HEK293 (cell line): Measurements from ENCODE around the gene PRRC2B.

Experiments
- FEZF1 ChIP-seq: fragments of 450-650 bp; formaldehyde crosslinking; IDR thresholded peaks from 2 replicates; pipeline ENCODE4 v1.5.1; 2016; ENCODE audit warnings: missing biosample characterization, missing genetic modification characterization
- GLIS1 ChIP-seq: fragments of 450-650 bp; formaldehyde crosslinking; IDR thresholded peaks from 2 replicates; pipeline ENCODE4 v1.5.1; 2016; ENCODE audit warnings: missing biosample characterization, missing genetic modification characterization
- OSR2 ChIP-seq: fragments of 450-650 bp; formaldehyde crosslinking; IDR thresholded peaks from 2 replicates; pipeline ENCODE4 v1.5.1; 2016; ENCODE audit warnings: missing biosample characterization, missing genetic modification characterization
- SP2 ChIP-seq: fragments of 450-650 bp; formaldehyde crosslinking; IDR thresholded peaks from 2 replicates; pipeline ENCODE4 v1.5.1; 2016; ENCODE audit warnings: missing biosample characterization, missing genetic modification characterization
- SP7 ChIP-seq: fragments of 450-650 bp; formaldehyde crosslinking; IDR thresholded peaks from 2 replicates; pipeline ENCODE4 v1.5.1; 2016; ENCODE audit warnings: missing biosample characterization, missing genetic modification characterization
- WT1 ChIP-seq: fragments of 450-650 bp; formaldehyde crosslinking; IDR thresholded peaks from 2 replicates; pipeline ENCODE4 v1.5.1; 2016; ENCODE audit warnings: missing biosample characterization, missing genetic modification characterization
- ZBTB17 ChIP-seq: fragments of 450-650 bp; formaldehyde crosslinking; IDR thresholded peaks from 2 replicates; pipeline ENCODE4 v1.5.1; 2016; ENCODE audit warnings: missing biosample characterization, missing genetic modification characterization
- ZBTB20 ChIP-seq: fragments of 450-650 bp; formaldehyde crosslinking; IDR thresholded peaks from 2 replicates; pipeline ENCODE4 v1.5.1; 2016; ENCODE audit warnings: missing biosample characterization, missing genetic modification characterization
- ZBTB48 ChIP-seq: fragments of 450-650 bp; formaldehyde crosslinking; IDR thresholded peaks from 2 replicates; pipeline ENCODE4 v1.5.1; 2016; ENCODE audit warnings: missing biosample characterization, missing genetic modification characterization
- ZBTB8A ChIP-seq: fragments of 450-650 bp; formaldehyde crosslinking; IDR thresholded peaks from 2 replicates; pipeline ENCODE4 v1.5.1; 2016; ENCODE audit warnings: missing biosample characterization, missing genetic modification characterization
- ZEB2 ChIP-seq: fragments of 450-650 bp; formaldehyde crosslinking; IDR thresholded peaks from 2 replicates; pipeline ENCODE4 v1.5.1; 2016; ENCODE audit warnings: missing biosample characterization, missing genetic modification characterization
- ZFP69B ChIP-seq: fragments of 450-650 bp; formaldehyde crosslinking; IDR thresholded peaks from 2 replicates; pipeline ENCODE4 v1.5.1; 2016; ENCODE audit warnings: missing biosample characterization, missing genetic modification characterization
- ZIC2 ChIP-seq: fragments of 450-650 bp; formaldehyde crosslinking; IDR thresholded peaks from 2 replicates; pipeline ENCODE4 v1.5.1; 2016; ENCODE audit warnings: missing biosample characterization, missing genetic modification characterization
- ZNF174 ChIP-seq: fragments of 450-650 bp; formaldehyde crosslinking; IDR thresholded peaks from 2 replicates; pipeline ENCODE4 v1.5.0; 2017; ENCODE audit warnings: missing biosample characterization, mild to moderate bottlenecking, missing genetic modification characterization
- ZNF24 ChIP-seq: fragments of 450-650 bp; formaldehyde crosslinking; IDR thresholded peaks from 2 replicates; pipeline ENCODE4 v1.5.1; 2016; ENCODE audit warnings: missing biosample characterization, missing genetic modification characterization
- ZNF394 ChIP-seq: fragments of 450-650 bp; formaldehyde crosslinking; IDR thresholded peaks from 2 replicates; pipeline ENCODE4 v1.5.1; 2016; ENCODE audit warnings: missing biosample characterization, missing genetic modification characterization, mild to moderate bottlenecking, moderate library complexity, borderline replicate concordance
- ZNF530 ChIP-seq: fragments of 450-650 bp; formaldehyde crosslinking; IDR thresholded peaks from 2 replicates; pipeline ENCODE4 v1.5.1; 2016; ENCODE audit warnings: low read depth, missing biosample characterization, missing genetic modification characterization
- ZNF600 ChIP-seq: fragments of 450-650 bp; formaldehyde crosslinking; IDR thresholded peaks from 2 replicates; pipeline ENCODE4 v1.5.1; 2016; ENCODE audit warnings: missing biosample characterization, missing genetic modification characterization
- ZNF629 ChIP-seq: fragments of 450-650 bp; formaldehyde crosslinking; IDR thresholded peaks from 2 replicates; pipeline ENCODE4 v1.5.1; 2017; ENCODE audit warnings: missing biosample characterization, missing genetic modification characterization
- ZNF670 ChIP-seq: fragments of 450-650 bp; formaldehyde crosslinking; IDR thresholded peaks from 2 replicates; pipeline ENCODE4 v1.5.1; 2016; ENCODE audit warnings: missing biosample characterization, missing genetic modification characterization, low read depth
- TF ChIP-seq, protein P1 (sequence below): fragments of 450-650 bp; formaldehyde crosslinking; IDR thresholded peaks from 2 replicates; pipeline ENCODE4 v1.5.1; 2016; ENCODE audit warnings: missing biosample characterization, missing genetic modification characterization
- TF ChIP-seq, protein P2 (sequence below): fragments of 450-650 bp; formaldehyde crosslinking; IDR thresholded peaks from 2 replicates; pipeline ENCODE4 v1.5.1; 2017; ENCODE audit warnings: missing biosample characterization, missing genetic modification characterization
- TF ChIP-seq, protein P3 (sequence below): fragments of 450-650 bp; formaldehyde crosslinking; IDR thresholded peaks from 2 replicates; pipeline ENCODE4 v1.5.1; 2016; ENCODE audit warnings: missing biosample characterization, missing genetic modification characterization
- TF ChIP-seq, protein P4 (sequence below): fragments of 450-650 bp; formaldehyde crosslinking; IDR thresholded peaks from 2 replicates; pipeline ENCODE4 v1.5.1; 2016; ENCODE audit warnings: missing biosample characterization, missing genetic modification characterization, borderline replicate concordance
- TF ChIP-seq, protein P5 (sequence below): fragments of 450-650 bp; formaldehyde crosslinking; IDR thresholded peaks from 2 replicates; pipeline ENCODE4 v1.5.1; 2016; ENCODE audit warnings: missing biosample characterization, missing genetic modification characterization
- TF ChIP-seq, protein P6 (sequence below): fragments of 450-650 bp; formaldehyde crosslinking; IDR thresholded peaks from 2 replicates; pipeline ENCODE4 v1.5.1; 2017; ENCODE audit warnings: missing biosample characterization, missing genetic modification characterization

PRRC2B gene

DNA sequence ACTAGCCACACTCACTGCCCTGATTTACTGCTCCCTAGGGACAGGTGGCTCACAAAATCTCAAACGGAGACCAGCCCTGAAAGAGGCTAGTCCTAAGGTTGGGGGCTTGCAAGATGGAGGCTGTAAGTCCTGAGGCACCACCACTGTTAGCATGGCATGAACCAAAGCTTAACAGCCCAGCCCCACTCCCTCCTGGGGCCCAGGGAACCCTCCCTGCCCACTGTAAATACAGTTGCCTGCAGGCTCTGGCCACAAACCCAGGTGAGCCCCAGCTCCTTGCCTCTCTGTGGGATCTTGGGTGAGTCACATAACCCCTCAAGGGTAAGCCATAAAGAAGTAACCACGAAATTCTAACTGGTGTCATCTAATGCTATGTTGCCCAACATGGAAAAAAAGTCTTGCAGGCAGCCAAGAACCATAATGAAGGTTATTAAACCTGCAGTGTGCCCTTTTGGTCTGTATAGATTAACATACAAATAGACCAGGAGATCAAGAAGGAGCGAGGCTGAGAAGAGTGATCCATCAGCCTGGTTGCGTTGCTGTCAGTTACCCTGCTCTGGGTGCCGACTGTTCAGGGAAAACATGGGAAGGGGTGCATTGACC is 107.2 kb downstream of the PRRC2B start (continued):
- TF ChIP-seq, protein P1, sequence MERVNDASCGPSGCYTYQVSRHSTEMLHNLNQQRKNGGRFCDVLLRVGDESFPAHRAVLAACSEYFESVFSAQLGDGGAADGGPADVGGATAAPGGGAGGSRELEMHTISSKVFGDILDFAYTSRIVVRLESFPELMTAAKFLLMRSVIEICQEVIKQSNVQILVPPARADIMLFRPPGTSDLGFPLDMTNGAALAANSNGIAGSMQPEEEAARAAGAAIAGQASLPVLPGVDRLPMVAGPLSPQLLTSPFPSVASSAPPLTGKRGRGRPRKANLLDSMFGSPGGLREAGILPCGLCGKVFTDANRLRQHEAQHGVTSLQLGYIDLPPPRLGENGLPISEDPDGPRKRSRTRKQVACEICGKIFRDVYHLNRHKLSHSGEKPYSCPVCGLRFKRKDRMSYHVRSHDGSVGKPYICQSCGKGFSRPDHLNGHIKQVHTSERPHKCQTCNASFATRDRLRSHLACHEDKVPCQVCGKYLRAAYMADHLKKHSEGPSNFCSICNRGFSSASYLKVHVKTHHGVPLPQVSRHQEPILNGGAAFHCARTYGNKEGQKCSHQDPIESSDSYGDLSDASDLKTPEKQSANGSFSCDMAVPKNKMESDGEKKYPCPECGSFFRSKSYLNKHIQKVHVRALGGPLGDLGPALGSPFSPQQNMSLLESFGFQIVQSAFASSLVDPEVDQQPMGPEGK (tag by site-specific recombination): peak; percentile 75
- TF ChIP-seq SP7 (tag by site-specific recombination) (peak; percentile 86), FEZF1 (tag by site-specific recombination) (peak; percentile 50), ZNF670 (tag by site-specific recombination) (no peak), OSR2 (tag by site-specific recombination) (peak; percentile 41; the same call in 1 of the 2 replicates), ZBTB8A (0 out of 2 replicates have a peak, but pooled peaks have one; percentile 21), ZNF174 (tag by site-specific recombination) (no peak), ZNF530 (tag by site-specific recombination) (no peak), ZBTB17 (tag by site-specific recombination) (peak; percentile 60), WT1 (tag by site-specific recombination) (peak; percentile 66), ZIC2 (tag by site-specific recombination) (peak; percentile 88), ZBTB20 (tag by site-specific recombination) (peak; percentile 75), ZNF629 (peak; percentile 64), ZNF24 (tag by site-specific recombination) (peak; percentile 47; the same call in 1 of the 2 replicates), ZFP69B (tag by site-specific recombination) (peak; percentile 40; the same call in 1 of the 2 replicates), SP2 (tag by site-specific recombination) (0 out of 2 replicates have a peak, but pooled peaks have one; percentile 9), ZBTB48 (tag by site-specific recombination) (peak; percentile 84), ZEB2 (tag by site-specific recombination) (peak; percentile 57), ZNF600 (tag by site-specific recombination) (peak; percentile 80), ZNF394 (tag by site-specific recombination) (peak; percentile 11; the same call in 1 of the 2 replicates), GLIS1 (peak; percentile 70)
- TF ChIP-seq, protein P2, sequence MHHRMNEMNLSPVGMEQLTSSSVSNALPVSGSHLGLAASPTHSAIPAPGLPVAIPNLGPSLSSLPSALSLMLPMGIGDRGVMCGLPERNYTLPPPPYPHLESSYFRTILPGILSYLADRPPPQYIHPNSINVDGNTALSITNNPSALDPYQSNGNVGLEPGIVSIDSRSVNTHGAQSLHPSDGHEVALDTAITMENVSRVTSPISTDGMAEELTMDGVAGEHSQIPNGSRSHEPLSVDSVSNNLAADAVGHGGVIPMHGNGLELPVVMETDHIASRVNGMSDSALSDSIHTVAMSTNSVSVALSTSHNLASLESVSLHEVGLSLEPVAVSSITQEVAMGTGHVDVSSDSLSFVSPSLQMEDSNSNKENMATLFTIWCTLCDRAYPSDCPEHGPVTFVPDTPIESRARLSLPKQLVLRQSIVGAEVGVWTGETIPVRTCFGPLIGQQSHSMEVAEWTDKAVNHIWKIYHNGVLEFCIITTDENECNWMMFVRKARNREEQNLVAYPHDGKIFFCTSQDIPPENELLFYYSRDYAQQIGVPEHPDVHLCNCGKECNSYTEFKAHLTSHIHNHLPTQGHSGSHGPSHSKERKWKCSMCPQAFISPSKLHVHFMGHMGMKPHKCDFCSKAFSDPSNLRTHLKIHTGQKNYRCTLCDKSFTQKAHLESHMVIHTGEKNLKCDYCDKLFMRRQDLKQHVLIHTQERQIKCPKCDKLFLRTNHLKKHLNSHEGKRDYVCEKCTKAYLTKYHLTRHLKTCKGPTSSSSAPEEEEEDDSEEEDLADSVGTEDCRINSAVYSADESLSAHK (tag by site-specific recombination): no peak
- TF ChIP-seq, protein P3, sequence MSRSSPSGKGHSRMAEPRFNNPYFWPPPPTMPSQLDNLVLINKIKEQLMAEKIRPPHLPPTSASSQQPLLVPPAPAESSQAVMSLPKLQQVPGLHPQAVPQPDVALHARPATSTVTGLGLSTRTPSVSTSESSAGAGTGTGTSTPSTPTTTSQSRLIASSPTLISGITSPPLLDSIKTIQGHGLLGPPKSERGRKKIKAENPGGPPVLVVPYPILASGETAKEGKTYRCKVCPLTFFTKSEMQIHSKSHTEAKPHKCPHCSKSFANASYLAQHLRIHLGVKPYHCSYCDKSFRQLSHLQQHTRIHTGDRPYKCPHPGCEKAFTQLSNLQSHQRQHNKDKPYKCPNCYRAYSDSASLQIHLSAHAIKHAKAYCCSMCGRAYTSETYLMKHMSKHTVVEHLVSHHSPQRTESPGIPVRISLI (tag by site-specific recombination): peak; percentile 50; the same call in 1 of the 2 replicates
- TF ChIP-seq, protein P4, sequence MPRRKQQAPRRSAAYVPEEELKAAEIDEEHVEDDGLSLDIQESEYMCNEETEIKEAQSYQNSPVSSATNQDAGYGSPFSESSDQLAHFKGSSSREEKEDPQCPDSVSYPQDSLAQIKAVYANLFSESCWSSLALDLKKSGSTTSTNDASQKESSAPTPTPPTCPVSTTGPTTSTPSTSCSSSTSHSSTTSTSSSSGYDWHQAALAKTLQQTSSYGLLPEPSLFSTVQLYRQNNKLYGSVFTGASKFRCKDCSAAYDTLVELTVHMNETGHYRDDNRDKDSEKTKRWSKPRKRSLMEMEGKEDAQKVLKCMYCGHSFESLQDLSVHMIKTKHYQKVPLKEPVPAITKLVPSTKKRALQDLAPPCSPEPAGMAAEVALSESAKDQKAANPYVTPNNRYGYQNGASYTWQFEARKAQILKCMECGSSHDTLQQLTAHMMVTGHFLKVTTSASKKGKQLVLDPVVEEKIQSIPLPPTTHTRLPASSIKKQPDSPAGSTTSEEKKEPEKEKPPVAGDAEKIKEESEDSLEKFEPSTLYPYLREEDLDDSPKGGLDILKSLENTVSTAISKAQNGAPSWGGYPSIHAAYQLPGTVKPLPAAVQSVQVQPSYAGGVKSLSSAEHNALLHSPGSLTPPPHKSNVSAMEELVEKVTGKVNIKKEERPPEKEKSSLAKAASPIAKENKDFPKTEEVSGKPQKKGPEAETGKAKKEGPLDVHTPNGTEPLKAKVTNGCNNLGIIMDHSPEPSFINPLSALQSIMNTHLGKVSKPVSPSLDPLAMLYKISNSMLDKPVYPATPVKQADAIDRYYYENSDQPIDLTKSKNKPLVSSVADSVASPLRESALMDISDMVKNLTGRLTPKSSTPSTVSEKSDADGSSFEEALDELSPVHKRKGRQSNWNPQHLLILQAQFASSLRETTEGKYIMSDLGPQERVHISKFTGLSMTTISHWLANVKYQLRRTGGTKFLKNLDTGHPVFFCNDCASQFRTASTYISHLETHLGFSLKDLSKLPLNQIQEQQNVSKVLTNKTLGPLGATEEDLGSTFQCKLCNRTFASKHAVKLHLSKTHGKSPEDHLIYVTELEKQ (tag by site-specific recombination): 0 out of 2 replicates have a peak, but pooled peaks have one; percentile 26
- TF ChIP-seq, protein P5, sequence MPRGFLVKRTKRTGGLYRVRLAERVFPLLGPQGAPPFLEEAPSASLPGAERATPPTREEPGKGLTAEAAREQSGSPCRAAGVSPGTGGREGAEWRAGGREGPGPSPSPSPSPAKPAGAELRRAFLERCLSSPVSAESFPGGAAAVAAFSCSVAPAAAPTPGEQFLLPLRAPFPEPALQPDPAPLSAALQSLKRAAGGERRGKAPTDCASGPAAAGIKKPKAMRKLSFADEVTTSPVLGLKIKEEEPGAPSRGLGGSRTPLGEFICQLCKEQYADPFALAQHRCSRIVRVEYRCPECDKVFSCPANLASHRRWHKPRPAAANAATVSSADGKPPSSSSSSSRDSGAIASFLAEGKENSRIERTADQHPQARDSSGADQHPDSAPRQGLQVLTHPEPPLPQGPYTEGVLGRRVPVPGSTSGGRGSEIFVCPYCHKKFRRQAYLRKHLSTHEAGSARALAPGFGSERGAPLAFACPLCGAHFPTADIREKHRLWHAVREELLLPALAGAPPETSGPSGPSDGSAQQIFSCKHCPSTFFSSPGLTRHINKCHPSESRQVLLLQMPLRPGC (tag by site-specific recombination): 0 out of 2 replicates have a peak, but pooled peaks have one; percentile 60
- TF ChIP-seq, protein P6, sequence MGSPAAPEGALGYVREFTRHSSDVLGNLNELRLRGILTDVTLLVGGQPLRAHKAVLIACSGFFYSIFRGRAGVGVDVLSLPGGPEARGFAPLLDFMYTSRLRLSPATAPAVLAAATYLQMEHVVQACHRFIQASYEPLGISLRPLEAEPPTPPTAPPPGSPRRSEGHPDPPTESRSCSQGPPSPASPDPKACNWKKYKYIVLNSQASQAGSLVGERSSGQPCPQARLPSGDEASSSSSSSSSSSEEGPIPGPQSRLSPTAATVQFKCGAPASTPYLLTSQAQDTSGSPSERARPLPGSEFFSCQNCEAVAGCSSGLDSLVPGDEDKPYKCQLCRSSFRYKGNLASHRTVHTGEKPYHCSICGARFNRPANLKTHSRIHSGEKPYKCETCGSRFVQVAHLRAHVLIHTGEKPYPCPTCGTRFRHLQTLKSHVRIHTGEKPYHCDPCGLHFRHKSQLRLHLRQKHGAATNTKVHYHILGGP: no peak
